Stimulated activated memory B cell treated with anti-CD40 and anti-IgM and Interleukin-4, amounts not matched to agents 10 μg/mL and 1 μg/mL and 100 μg/mL, for 72 hours (primary cell): ENCODE results near the gene PGR.

Experiments used
- ATAC-seq: fragments of 150-1000 bp; cut with Tn5 transposase; 2 replicates; pipeline ENCODE4 v1.10.0; 2021
- H3K27ac Mint-ChIP-seq: one replicate; pipeline ENCODE4 v1.8.0; 2022; ENCODE audit warnings: mild to moderate bottlenecking, mixed read lengths
- H3K27me3 Mint-ChIP-seq: one replicate; pipeline ENCODE4 v1.8.0; 2022; ENCODE audit warnings: mixed read lengths
- H3K36me3 Mint-ChIP-seq: one replicate; pipeline ENCODE4 v1.8.0; 2022; ENCODE audit warnings: mixed read lengths
- H3K4me1 Mint-ChIP-seq: one replicate; pipeline ENCODE4 v1.8.0; 2022; ENCODE audit warnings: mixed read lengths
- H3K4me3 Mint-ChIP-seq: one replicate; pipeline ENCODE4 v1.8.0; 2022; ENCODE audit warnings: mild to moderate bottlenecking, moderate library complexity, mixed read lengths
- H3K9me3 Mint-ChIP-seq: one replicate; pipeline ENCODE4 v1.8.0; 2022; ENCODE audit warnings: mixed read lengths

PGR gene

GRCh38 chr11:101129203-101129943, at the start of gene PGR:
PGR (minus strand) TSS chr11:101129813; CDS start chr11:101129070, 743 bp downstream.
- Mint-ChIP-seq H3K36me3 (no peaks in the 10 kb centered on the region), H3K4me3 (peak within 1 kb of the TSS; percentile 18), H3K4me1 (peaks cover 17% of the 10 kb centered on the region), H3K27ac (no peak within 1 kb of the TSS), H3K27me3 (peaks cover 72% of the 10 kb centered on the region), H3K9me3 (no peaks in the 10 kb centered on the region)
- no peak for ATAC-seq

- H3K27me3 Mint-ChIP-seq: no peaks in the 10 kb centered on the region
- no peak overlapping the region for H3K27ac Mint-ChIP-seq
- H3K9me3 Mint-ChIP-seq: no peaks in the 10 kb centered on the region
- H3K4me1 Mint-ChIP-seq: no peaks in the 10 kb centered on the region
- ATAC-seq: no peak
- no peak overlapping the region for H3K4me3 Mint-ChIP-seq
- no peaks in the 10 kb centered on the region for H3K36me3 Mint-ChIP-seq
These were observed 46.8 kb upstream of the PGR start for GRCh38 chr11:101176381-101176780.

- Mint-ChIP-seq H3K36me3 (no peaks in the 10 kb centered on the region), H3K27me3 (no peaks in the 10 kb centered on the region), H3K27ac (no peak overlapping the region), H3K4me1 (no peaks in the 10 kb centered on the region), H3K4me3 (no peak overlapping the region), H3K9me3 (peaks cover 6% of the 10 kb centered on the region)
- ATAC-seq: no peak
These were observed 40.3 kb upstream of the PGR start for GRCh38 chr11:101169944-101170343.

GRCh38 chr11:101166038-101166437, 36.4 kb upstream of the PGR start:
- no peaks in the 10 kb centered on the region for H3K36me3 Mint-ChIP-seq
- no peak overlapping the region for H3K4me3 Mint-ChIP-seq
- H3K27ac Mint-ChIP-seq: no peak overlapping the region
- H3K27me3 Mint-ChIP-seq: no peaks in the 10 kb centered on the region
- no peak for ATAC-seq
- H3K9me3 Mint-ChIP-seq: peaks cover 6% of the 10 kb centered on the region
- H3K4me1 Mint-ChIP-seq: no peaks in the 10 kb centered on the region

- H3K9me3 Mint-ChIP-seq: peaks cover 24% of the 10 kb centered on the region
- peaks cover 7% of the 10 kb centered on the region for H3K27me3 Mint-ChIP-seq
- H3K27ac Mint-ChIP-seq: no peak overlapping the region
These were observed 28.5 kb upstream of the PGR start for GRCh38 chr11:101158119-101158518.

GRCh38 chr11:101138245-101138930, 8.8 kb upstream of the PGR start:
- H3K36me3 Mint-ChIP-seq: no peaks in the 10 kb centered on the region
- ATAC-seq: no peak
- H3K4me1 Mint-ChIP-seq: no peaks in the 10 kb centered on the region
- H3K9me3 Mint-ChIP-seq: no peaks in the 10 kb centered on the region
- peaks cover 21% of the 10 kb centered on the region for H3K27me3 Mint-ChIP-seq
- H3K4me3 Mint-ChIP-seq: no peak overlapping the region
- H3K27ac Mint-ChIP-seq: no peak overlapping the region

More at GRCh38 chr11:101158119-101158518, 28.5 kb upstream of the PGR start:
- no peak for ATAC-seq
- Mint-ChIP-seq H3K36me3 (no peaks in the 10 kb centered on the region), H3K4me3 (no peak overlapping the region), H3K4me1 (no peaks in the 10 kb centered on the region)

GRCh38 chr11:101133190-101133589, 3.6 kb upstream of the PGR start:
- H3K27me3 Mint-ChIP-seq: peaks cover 71% of the 10 kb centered on the region
- H3K4me1 Mint-ChIP-seq: peaks cover 7% of the 10 kb centered on the region
- H3K27ac Mint-ChIP-seq: no peak overlapping the region
- no peak overlapping the region for H3K4me3 Mint-ChIP-seq
- no peaks in the 10 kb centered on the region for H3K36me3 Mint-ChIP-seq
- no peaks in the 10 kb centered on the region for H3K9me3 Mint-ChIP-seq
- ATAC-seq: no peak

- Mint-ChIP-seq H3K27me3 (peaks cover 73% of the 10 kb centered on the region), H3K9me3 (no peaks in the 10 kb centered on the region), H3K4me3 (peak overlapping the region; percentile 36)
These were observed 926 bp downstream of the PGR start for GRCh38 chr11:101128571-101129202.

GRCh38 chr11:101127699-101128570, 1.7 kb downstream of the PGR start:
- H3K27me3 Mint-ChIP-seq: peaks cover 74% of the 10 kb centered on the region
- H3K4me1 Mint-ChIP-seq: peaks cover 17% of the 10 kb centered on the region
- peak overlapping the region; percentile 73 for H3K4me3 Mint-ChIP-seq
- no peaks in the 10 kb centered on the region for H3K9me3 Mint-ChIP-seq
- peak; percentile 47 for ATAC-seq
- no peaks in the 10 kb centered on the region for H3K36me3 Mint-ChIP-seq
- H3K27ac Mint-ChIP-seq: no peak overlapping the region

More at GRCh38 chr11:101128571-101129202, 926 bp downstream of the PGR start:
- ATAC-seq: no peak
- Mint-ChIP-seq H3K27ac (no peak overlapping the region), H3K36me3 (no peaks in the 10 kb centered on the region), H3K4me1 (peaks cover 17% of the 10 kb centered on the region)

GRCh38 chr11:101127197-101127698, 2.4 kb downstream of the PGR start:
- peaks cover 67% of the 10 kb centered on the region for H3K27me3 Mint-ChIP-seq
- peaks cover 17% of the 10 kb centered on the region for H3K4me1 Mint-ChIP-seq
- H3K9me3 Mint-ChIP-seq: no peaks in the 10 kb centered on the region
- H3K36me3 Mint-ChIP-seq: no peaks in the 10 kb centered on the region
- peak; percentile 53 for ATAC-seq
- H3K4me3 Mint-ChIP-seq: peak overlapping the region; percentile 73
- H3K27ac Mint-ChIP-seq: no peak overlapping the region

- peaks cover 61% of the 10 kb centered on the region for H3K27me3 Mint-ChIP-seq
These were observed 2.9 kb downstream of the PGR start for GRCh38 chr11:101126551-101127196.

GRCh38 chr11:101115671-101116160, 13.9 kb downstream of the PGR start:
- Mint-ChIP-seq H3K4me3 (no peak overlapping the region), H3K36me3 (no peaks in the 10 kb centered on the region), H3K9me3 (no peaks in the 10 kb centered on the region), H3K4me1 (no peaks in the 10 kb centered on the region), H3K27me3 (peaks cover under 1% of the 10 kb centered on the region), H3K27ac (no peak overlapping the region)
- no peak for ATAC-seq

More at GRCh38 chr11:101126551-101127196, 2.9 kb downstream of the PGR start:
- Mint-ChIP-seq H3K9me3 (no peaks in the 10 kb centered on the region), H3K27ac (no peak overlapping the region), H3K36me3 (no peaks in the 10 kb centered on the region), H3K4me1 (peaks cover 17% of the 10 kb centered on the region), H3K4me3 (peak overlapping the region; percentile 73)
- ATAC-seq: no peak

- no peak for ATAC-seq
- no peaks in the 10 kb centered on the region for H3K4me1 Mint-ChIP-seq
- no peaks in the 10 kb centered on the region for H3K27me3 Mint-ChIP-seq
- H3K36me3 Mint-ChIP-seq: no peaks in the 10 kb centered on the region
- no peak overlapping the region for H3K27ac Mint-ChIP-seq
- no peak overlapping the region for H3K4me3 Mint-ChIP-seq
- H3K9me3 Mint-ChIP-seq: no peaks in the 10 kb centered on the region
These were observed 16.1 kb downstream of the PGR start for GRCh38 chr11:101113540-101113939.

GRCh38 chr11:101104716-101105115, 24.9 kb downstream of the PGR start:
- Mint-ChIP-seq H3K4me1 (no peaks in the 10 kb centered on the region), H3K36me3 (no peaks in the 10 kb centered on the region), H3K27me3 (no peaks in the 10 kb centered on the region), H3K4me3 (no peak overlapping the region), H3K27ac (no peak overlapping the region), H3K9me3 (peaks cover 2% of the 10 kb centered on the region)
- ATAC-seq: no peak
